RWPE1 (cell line): Measurements from ENCODE around the gene ART4.

ENCODE experiments used
- CTCF ChIA-PET: fragments of 350-600 bp; sonication (Branson Sonifier 250); formaldehyde crosslinking; extraction: SDS; loops from one replicate; lab custom pipeline; 2021; lab: Yijun Ruan, JAX
- POLR2A ChIA-PET: fragments of 400-600 bp; formaldehyde crosslinking; extraction: SDS; loops from one replicate; lab custom pipeline; 2020; ENCODE audit warnings: antibody characterized with exemption; ENCODE audit not compliant: low non-redundant PET; lab: Yijun Ruan, JAX
- DNase-seq: peaks from one replicate; pipeline ENCODE4 v3.0.0; 2012; ENCODE audit warnings: low spot score
- H3K27ac ChIP-seq: fragments of 450-650 bp; 2 replicates; pipeline ENCODE4 v1.5.1; 2017
- CTCF ChIP-seq: fragments of 450-650 bp; conservative IDR thresholded peaks from 2 replicates; pipeline ENCODE4 v1.5.1; 2017; ENCODE audit warnings: low read depth, mild to moderate bottlenecking

ART4 gene

DNA sequence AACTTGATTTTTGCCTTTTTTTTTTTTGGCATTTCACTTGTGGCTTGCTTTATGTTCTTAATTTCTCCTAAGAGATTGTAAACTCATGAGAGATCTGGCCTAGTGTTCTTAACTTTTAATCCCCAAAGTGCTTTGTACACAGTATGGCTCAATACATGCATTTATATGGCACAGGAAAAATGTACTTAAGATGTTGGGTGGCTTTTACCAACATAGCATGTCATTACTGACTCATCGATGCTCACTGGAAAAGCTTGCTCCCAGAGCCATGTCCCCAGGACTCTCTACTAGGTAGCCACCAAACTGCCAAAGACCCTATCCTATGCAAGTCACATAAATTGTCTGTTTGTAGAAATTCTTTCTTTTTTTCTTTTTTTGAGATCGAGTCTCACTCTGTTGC, 16.3 kb downstream of the ART4 start:
- ChIA-PET CTCF (no interaction called here), POLR2A (no interaction called here)
- DNase-seq: no peak
- no peak for TF ChIP-seq CTCF
- no peak overlapping the region for H3K27ac ChIP-seq

GRCh38 chr12:14826491-14826890, 16.8 kb downstream of the ART4 start:
- CTCF ChIA-PET: no interaction called here
- TF ChIP-seq CTCF: no peak
- POLR2A ChIA-PET: no interaction called here
- no peak for DNase-seq
- no peak overlapping the region for H3K27ac ChIP-seq

DNA sequence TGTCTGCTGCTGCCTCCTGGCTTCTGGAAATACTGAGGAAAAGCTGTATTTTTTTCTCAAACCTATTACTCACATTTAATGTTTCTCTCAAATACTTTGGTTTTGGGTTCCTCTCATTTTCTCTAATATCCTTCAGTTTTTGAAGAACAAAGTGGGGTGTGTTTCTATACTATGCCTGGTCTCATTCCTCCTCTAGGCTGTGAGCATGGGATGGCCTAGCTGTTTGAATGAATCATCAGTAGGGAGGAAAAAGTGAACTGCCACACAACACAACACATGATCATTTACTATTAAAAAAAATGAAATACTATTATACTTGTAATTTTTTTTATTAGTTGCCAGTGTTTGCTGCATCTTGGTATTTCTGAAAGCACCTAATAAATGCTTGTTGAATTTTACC, 18.1 kb downstream of the ART4 start:
- H3K27ac ChIP-seq: no peak overlapping the region
- DNase-seq: no peak
- ChIA-PET POLR2A (no interaction called here), CTCF (no interaction called here)
- no peak for TF ChIP-seq CTCF

- POLR2A ChIA-PET: no interaction called here
- CTCF ChIA-PET: no interaction called here
- H3K27ac ChIP-seq: no peak overlapping the region
- no peak for TF ChIP-seq CTCF
- DNase-seq: peak; percentile 37
Observed at GRCh38 chr12:14824012-14824634, 19.2 kb downstream of the ART4 start.

- no peak for DNase-seq
- TF ChIP-seq CTCF: no peak
- ChIA-PET CTCF (interaction anchor here (1.1 kb wide), 1 partner anchor 181 kb away, joined by 4 read pairs; no protein-coding TSS in a partner anchor), POLR2A (no interaction called here)
- H3K27ac ChIP-seq: no peak within 1 kb of the TSS
Observed at GRCh38 chr12:14814014-14814413, 29.3 kb downstream of the ART4 start, which contains the start of gene SMCO3. Gene SMCO3 (minus strand): TSS chr12:14814182. CDS start chr12:14806680, 7,502 bp downstream.

GRCh38 chr12:14811486-14811885, 31.8 kb downstream of the ART4 start:
- ChIA-PET CTCF (interaction anchor here (0.8 to 1.8 kb wide), 5 partner anchors 30 to 186 kb away, joined by 3 to 17 read pairs (median 3); no protein-coding TSS in a partner anchor), POLR2A (no interaction called here)
- DNase-seq: no peak
- TF ChIP-seq CTCF: no peak
- H3K27ac ChIP-seq: no peak overlapping the region
